ENCODE data around the gene ABCB11.

DNA sequence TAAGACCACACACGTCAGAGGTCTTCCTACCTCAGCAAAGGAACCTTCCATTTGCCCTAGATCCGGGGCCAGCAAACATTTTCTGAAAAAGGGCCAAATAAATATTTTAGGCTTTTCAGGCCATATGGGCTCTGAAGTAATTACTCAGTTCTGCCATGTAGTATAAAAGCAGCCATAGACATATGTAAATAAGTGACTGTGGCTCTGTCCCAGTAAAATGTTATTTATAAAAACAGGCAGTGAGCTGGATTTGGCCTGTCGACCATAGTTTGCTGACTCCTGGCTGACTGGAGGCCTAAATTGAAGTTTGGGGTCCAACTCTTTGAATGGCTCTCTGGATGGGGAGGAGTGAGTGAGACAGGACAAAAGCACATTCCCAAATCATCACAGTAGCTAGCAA is 49.5 kb downstream of the ABCB11 start:
- TF ChIP-seq SIN3A (IDR thresholded peaks at IDR 0.05; ENCODE audit: borderline replicate concordance, insufficient read depth, low read length), result no peak
- TF ChIP-seq POLR2AphosphoS5 (IDR thresholded peaks at IDR 0.05; ENCODE audit: low read depth, low read length), result no peak
- no peak for TF ChIP-seq TAF1 (IDR thresholded peaks at IDR 0.05; ENCODE audit: borderline replicate concordance, insufficient read depth, low read length)
